GM19099 (cell line): Measurements from ENCODE around the gene PTPRG.

Experiments used
- POLR2A ChIP-seq: IDR thresholded peaks from 3 replicates; pipeline ENCODE4 v1.6.1; 2011; ENCODE audit warnings: low read depth; ENCODE audit not compliant: insufficient read length; ENCODE audit errors: extremely low read depth

Gene PTPRG

DNA sequence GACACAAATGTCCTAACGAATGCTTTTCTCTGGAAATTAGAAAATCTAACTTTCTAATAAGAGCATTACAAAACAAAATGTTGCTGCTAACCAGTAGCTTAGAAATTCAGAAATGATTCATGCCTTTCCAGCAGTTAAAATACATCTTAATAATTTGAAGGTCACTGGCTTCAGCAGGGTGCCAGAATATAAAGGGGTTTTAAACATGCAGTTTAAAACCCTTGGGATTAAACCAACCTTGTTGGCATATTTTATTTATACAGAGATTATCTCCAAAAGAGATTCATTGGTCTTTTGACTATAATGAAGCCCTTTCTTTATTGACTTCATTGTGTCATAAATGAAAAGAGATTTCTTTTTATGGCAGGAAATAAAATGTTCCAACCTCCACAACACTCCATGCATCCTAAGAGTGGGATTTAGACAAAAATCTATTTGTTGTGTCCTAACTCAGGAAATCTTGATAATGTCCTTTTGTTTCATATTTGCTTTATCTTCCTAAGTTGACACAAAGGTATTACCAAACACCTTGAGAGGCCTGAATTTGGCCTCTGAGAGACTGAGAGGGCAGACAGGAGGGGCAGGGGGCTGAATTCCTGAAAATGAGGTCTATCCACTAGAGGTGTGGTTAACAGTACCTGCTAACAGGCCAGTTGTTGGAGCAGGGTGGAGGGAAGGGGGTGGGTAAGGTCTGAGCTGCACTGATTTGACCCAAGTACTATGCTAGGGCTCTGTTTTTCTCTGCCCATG is 687.5 kb downstream of the PTPRG start:
- TF ChIP-seq POLR2A: no peak

DNA sequence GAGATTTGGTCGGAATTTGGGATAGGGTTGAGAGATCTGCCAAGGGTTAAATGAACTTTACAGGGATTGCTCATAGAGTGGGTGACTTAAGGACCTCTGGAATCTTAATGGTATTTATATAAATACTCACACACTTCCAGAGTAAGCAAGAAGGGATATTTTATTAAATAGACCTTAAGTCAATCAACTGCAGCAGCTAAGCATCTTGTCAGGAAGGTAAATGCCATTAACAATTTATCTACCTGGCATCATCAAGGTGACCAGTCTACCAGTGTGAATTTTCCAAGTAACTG is 688.1 kb downstream of the PTPRG start:
- no peak for TF ChIP-seq POLR2A

DNA sequence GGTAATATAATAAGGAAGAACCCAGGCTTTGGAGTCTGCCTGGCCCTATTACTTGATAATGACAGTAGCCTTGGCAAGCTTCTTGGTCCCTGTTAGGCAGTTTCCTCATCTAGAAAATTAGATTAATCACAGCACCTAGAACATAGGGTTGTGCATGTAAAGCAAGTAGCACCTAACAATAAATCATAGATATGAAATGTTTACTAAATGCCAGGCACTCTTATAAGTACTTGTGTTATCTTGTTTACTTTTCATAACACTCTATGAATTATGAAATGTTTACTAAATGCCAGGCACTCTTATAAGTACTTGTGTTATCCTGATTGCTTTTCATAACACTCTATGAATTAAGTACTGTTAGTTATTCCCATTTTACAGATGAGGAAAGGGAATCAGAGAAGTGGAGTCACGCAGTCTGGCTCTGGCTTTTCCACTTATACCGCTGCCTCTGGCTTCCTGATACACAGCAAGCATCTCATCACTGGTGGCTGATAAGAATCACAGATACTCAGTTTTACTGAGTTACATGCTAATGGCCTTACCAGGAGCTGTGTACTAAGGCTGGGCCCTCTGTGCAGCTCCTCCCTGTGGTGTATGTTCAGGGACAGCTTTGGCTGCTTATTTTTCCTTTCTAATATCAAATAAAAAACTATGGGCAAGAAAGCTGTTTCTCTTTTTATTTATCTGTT is 688.6 kb downstream of the PTPRG start:
- no peak for TF ChIP-seq POLR2A

DNA sequence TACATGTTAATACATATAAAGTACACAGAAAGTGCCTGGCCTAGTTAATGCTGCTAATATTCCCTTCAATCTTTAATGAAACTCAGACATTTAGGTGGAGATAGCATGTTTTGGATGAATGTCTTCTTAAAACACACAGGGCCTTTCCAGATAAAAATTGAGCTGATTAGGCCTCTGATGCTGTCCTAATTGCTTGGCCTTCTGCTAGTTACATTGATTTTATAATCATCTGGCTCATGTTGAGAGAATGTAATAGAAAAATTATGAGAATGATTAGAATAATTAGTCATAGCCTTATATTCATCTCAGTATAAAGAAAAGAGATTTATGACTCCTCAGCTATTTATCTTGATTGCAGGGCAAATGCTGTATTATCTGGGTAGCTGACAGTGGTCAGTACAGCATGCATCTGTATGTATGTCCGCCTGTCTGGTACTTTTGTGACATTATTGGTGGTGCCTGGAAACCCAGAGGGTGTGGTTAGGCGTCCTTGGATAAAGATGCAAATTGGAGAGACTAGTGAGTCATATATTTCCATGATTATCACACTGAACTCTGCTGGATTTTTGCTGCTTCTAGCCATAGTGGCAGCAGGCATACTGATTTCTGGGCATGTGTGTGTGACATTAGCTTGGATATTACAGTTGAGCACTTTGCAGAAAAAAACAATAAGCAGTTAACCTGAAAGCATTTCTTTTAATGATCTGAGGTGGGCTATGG is 691.2 kb downstream of the PTPRG start:
- no peak for TF ChIP-seq POLR2A

DNA sequence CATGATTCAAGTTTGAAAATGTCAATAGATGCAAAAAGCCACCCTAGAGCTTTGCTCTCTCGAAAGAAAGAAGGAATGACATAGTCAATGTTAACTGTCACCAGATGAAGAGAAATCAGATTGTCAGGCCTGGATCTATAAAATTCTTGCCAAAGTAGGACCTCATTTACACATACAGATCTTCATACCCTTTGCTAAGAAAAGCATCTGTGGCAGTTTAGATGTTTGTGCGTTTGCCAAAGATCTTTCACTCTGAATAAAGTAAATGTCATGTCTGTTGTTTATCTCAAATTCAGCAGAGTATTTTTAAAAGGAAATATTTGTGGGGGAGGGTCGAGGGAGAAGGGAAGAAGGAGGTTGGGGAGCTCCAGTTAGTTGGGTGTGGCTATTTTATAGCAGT is 692.6 kb downstream of the PTPRG start:
- TF ChIP-seq POLR2A: no peak

DNA sequence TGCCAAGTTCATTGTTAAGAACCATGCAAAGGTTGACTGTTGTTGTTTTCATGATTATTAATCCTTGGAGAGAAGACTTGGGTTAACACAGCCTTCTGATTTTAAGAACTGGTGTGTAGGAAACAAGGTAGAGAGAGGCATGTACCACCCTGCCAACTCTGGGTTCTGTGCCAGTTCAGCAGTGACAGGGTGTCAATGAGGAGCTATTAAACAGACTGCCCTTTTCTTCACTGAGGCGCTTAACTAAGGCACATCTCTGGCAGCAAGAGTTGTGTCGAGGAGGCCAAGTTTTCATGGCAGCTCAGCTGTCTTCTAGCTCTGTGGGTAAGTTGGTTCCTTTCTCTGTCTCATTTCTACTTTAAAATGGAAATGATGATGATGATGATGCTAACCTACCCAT is 694.4 kb downstream of the PTPRG start:
- no peak for TF ChIP-seq POLR2A

DNA sequence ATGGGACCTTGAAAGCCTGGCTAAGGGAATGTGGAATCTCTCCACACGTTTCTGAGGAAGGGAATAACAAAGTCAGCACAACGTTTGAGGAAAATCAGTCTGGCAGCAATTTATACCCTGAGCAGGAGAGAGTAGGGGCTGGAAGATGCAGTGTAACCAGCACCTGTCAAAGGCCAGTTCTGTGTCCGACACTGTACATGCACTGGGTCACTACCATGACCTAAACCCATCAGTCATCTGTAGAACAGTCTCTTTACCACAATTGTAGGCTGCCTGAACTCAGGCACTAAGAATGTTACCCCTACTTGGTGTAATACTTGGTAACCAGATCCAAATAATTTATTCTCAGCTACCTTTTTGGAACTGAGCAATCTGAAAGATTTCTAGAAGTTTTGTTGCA is 698.6 kb downstream of the PTPRG start:
- no peak for TF ChIP-seq POLR2A

DNA sequence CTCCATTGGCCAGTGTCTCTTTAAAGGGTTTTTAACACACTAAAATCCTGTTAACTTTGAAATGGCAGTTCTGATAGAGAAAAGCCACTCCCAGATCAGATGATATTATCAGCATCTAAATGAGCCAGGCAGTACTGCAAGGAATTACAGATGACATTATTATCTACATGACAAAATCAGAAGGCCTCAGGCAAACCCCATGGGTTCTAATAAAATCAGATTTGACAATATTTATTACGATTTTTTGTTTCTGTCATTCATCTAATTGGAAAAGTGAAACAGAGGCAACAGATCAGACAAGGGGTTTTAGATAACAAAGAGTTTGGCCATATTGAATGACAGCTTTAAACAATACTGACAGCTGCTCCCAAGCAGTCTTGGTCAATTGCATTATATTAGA is 699.3 kb downstream of the PTPRG start:
- TF ChIP-seq POLR2A: no peak

DNA sequence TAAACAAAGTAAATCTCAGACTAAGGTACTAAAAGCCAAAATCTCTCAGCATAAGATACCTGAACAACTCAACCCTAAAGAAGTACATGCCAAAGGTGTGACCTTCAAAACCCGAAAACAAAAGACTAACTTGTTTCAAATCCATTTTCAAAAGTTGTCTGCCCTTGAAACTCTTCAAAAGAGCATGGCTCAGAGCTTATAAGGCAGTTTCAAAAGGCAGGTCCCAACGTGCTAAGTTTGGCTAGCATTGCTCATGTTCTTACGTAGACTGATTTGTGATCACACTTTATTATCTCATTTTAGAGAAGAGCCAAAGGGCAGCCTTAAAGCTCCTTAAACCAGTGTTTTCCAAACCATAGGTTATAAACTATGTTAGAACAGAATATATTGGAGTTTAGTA is 699.8 kb downstream of the PTPRG start:
- no peak for TF ChIP-seq POLR2A

DNA sequence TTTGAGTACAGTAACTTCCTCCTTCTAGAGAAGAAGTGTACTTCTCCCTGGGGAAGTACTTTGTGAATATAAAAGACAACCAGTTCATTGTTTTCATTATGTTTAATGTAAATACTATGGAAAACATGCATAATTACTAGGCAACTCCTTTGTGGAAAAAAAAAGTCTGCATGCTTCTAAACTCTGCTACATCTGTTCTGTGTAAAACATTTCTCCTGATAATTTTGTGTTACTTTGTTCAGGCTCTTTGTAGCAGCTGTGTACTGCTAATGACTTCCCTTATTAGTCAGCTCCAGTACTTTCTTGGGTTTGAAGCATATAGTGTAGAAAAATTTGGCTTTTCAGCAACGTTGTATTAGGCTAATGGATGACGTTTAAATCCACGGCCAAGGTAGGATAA is 700.4 kb downstream of the PTPRG start:
- TF ChIP-seq POLR2A: no peak

DNA sequence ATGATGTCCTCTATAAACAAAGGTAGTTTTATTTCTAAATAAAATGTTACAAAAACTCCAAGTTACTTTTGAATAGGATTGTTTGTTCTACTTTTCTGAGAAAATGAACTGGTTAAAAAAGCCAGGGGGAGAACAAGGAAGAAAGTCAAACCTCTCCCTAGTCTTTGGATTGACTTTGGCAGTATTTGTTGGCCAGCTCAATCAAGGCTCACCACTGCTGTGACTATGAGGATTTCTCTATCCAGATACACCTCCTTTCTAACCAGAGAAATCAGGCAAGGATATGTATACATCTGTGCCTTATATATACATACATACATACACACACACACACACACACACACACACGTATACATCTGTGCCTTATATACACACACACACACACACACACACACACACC is 704.2 kb downstream of the PTPRG start:
- TF ChIP-seq POLR2A: no peak

DNA sequence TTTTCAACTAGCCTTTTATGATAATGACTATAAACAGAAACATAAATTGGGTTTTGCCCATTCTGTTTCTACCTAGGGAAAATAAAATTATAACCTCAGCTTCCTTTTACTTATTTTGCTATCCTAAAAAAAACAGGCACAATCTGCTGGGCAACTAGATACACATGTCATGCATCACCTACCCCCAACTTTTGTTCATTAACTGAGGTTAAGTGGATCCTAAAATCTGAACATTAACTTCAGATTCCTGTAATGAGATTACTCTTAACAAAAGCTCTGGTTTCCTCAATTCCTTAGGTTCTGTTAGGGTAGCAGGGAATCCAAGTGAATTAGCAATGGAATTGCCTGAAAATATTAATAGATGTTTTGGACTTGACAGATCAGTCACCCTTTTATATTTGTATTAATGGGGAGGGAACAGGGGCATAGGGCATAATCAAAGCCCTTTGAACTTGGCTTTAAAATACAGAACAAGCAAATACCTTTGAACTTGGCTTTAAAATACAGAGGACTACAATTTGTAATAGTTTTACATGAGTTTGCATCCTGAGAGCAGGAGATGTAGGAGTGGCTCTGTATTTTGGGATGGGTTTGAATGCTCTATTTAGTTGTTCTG is 705.4 kb downstream of the PTPRG start:
- no peak for TF ChIP-seq POLR2A

DNA sequence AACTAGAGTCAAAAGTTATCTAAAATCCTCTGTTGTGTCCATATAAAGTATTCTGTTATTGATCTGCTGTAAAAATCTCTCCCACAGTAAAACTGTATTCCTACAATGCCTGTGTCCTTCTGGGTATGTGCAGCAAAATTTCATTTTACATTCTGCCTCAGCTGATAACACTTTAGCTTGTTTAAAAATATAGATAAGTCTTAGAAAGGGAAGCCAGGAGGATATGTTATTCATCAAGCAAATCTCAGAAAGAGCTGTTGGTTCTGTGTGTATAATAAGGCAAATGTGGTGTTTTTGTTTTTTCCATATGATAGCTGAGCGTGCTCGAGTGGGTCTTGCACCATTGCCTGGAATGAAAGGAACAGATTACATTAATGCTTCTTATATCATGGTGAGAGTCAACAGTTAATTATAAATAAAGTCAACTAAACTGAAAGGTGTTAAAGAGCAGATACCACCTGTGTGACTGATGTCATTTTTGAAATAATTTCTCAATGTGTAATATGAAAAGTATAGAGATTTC is 715.3 kb downstream of the PTPRG start:
- no peak for TF ChIP-seq POLR2A

DNA sequence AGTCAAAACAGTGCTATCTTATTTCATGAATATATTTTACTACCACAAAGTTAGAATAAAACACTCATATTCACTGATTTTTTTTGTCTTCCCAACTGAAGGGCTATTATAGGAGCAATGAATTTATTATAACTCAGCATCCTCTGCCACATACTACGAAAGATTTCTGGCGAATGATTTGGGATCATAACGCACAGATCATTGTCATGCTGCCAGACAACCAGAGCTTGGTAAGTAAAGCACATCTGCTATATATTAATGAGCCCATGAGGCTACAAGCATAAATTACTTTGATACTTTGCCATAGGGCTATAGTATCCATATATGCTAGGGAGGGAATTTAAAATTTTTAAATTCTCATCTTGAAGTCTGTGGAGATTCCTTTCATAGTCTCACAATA is 716.1 kb downstream of the PTPRG start:
- TF ChIP-seq POLR2A: no peak

DNA sequence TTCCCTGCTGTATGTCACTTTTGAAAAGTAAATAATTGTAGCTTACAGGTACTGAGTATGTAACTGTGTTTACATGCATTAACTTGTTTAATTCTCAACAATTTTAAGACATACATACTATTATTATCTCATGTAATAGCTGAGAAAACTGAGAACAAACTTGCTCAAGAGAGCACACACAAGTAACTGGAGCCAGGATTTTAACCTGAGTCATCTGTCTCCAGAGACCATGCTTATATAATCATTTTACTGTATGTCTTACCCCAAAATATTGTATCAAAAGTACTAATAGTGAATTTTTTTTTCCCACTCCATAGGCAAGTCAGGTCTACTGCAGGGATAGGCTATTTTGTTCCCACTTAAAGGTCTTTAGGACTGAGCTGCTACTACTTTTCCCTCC is 716.6 kb downstream of the PTPRG start:
- TF ChIP-seq POLR2A: no peak
